Left ventricle myocardium inferior (tissue), 1 donor: ENCODE data around the gene ABCA5. TPM values are rescaled to one million over a fixed set of nuclear protein-coding genes. Genes with fewer than 3 reads are reported as not detected.

Experiments
- DNase-seq: peaks from one replicate; pipeline ENCODE4 v3.0.0-alpha.2; 2020
- H3K27ac ChIP-seq: fragments of 200-600 bp; replicated peaks from 2 replicates; pipeline ENCODE4 v1.8.0; 2021
- H3K27me3 ChIP-seq: fragments of 200-600 bp; 2 replicates; pipeline ENCODE4 v1.8.0; 2021; ENCODE audit warnings: low read depth
- H3K36me3 ChIP-seq: fragments of 200-600 bp; 2 replicates; pipeline ENCODE4 v1.8.0; 2021
- H3K4me1 ChIP-seq: fragments of 200-600 bp; 2 replicates; pipeline ENCODE4 v1.8.0; 2021
- H3K4me3 ChIP-seq: fragments of 200-600 bp; 2 replicates; pipeline ENCODE4 v1.8.0; 2021; ENCODE audit warnings: mild to moderate bottlenecking, moderate library complexity
- H3K9me3 ChIP-seq: fragments of 200-600 bp; replicated peaks from 2 replicates; pipeline ENCODE4 v1.8.0; 2021
- CTCF ChIP-seq: fragments of 200-600 bp; IDR thresholded peaks from 2 replicates; pipeline ENCODE4 v1.8.0; 2021; ENCODE audit warnings: antibody characterized with exemption, mild to moderate bottlenecking, borderline replicate concordance
- intact Hi-C: fragments of 100-400 bp; cut with micrococcal nuclease; formaldehyde crosslinking; loops from one replicate; pipeline ENCODE4 v1.11.0; 2022
- total RNA-seq: library from RNA; stranded (reverse); fragmentation: NEBNext Ultra II Directional; extraction: Animal tissue kit (Norgen Biotek cat#: 25700); gene quantifications from one replicate; pipeline ENCODE4 v1.2.1, GENCODE V29; 2021
- donor health status: DM: no; HTN: yes; CAD: no; lungs with severe emphysema.

ABCA5 gene
- total RNA-seq, 1 donor from 2014 or later: 17.1 TPM

GRCh38 chr17:69350911-69351310 is 24.0 kb upstream of the ABCA5 start:
- Histone ChIP-seq H3K36me3 (no peaks in the 10 kb centered on the region), H3K9me3 (no peaks in the 10 kb centered on the region), H3K4me3 (no peak overlapping the region), H3K27ac (no peak overlapping the region), H3K27me3 (no peaks in the 10 kb centered on the region), H3K4me1 (no peaks in the 10 kb centered on the region)
- intact Hi-C loops: no loop called here
- TF ChIP-seq CTCF: no peak
- DNase-seq: no peak

- no peaks in the 10 kb centered on the region for H3K36me3 ChIP-seq
- no peak for DNase-seq
- no peak overlapping the region for H3K27ac ChIP-seq
- no peak for TF ChIP-seq CTCF
- no peaks in the 10 kb centered on the region for H3K27me3 ChIP-seq
- H3K9me3 ChIP-seq: no peaks in the 10 kb centered on the region
- H3K4me3 ChIP-seq: no peak overlapping the region
- no peaks in the 10 kb centered on the region for H3K4me1 ChIP-seq
- intact Hi-C loops: no loop called here
These were observed 21.5 kb upstream of the ABCA5 start for GRCh38 chr17:69348429-69348828.

GRCh38 chr17:69346766-69347165 is 19.8 kb upstream of the ABCA5 start:
- Histone ChIP-seq H3K27ac (no peak overlapping the region), H3K4me3 (no peak overlapping the region), H3K4me1 (no peaks in the 10 kb centered on the region), H3K27me3 (no peaks in the 10 kb centered on the region), H3K36me3 (no peaks in the 10 kb centered on the region), H3K9me3 (no peaks in the 10 kb centered on the region)
- intact Hi-C loops: no loop called here
- no peak for TF ChIP-seq CTCF
- DNase-seq: no peak

- no peak for DNase-seq
- intact Hi-C loops: no loop called here
- Histone ChIP-seq H3K27me3 (no peaks in the 10 kb centered on the region), H3K4me3 (no peak overlapping the region), H3K4me1 (no peaks in the 10 kb centered on the region), H3K36me3 (no peaks in the 10 kb centered on the region), H3K27ac (no peak overlapping the region), H3K9me3 (no peaks in the 10 kb centered on the region)
- no peak for TF ChIP-seq CTCF
These were observed 18.0 kb upstream of the ABCA5 start for GRCh38 chr17:69344939-69345338.

GRCh38 chr17:69342896-69343644 is 16.1 kb upstream of the ABCA5 start:
- no peak for DNase-seq
- H3K4me1 ChIP-seq: no peaks in the 10 kb centered on the region
- no peaks in the 10 kb centered on the region for H3K9me3 ChIP-seq
- H3K36me3 ChIP-seq: no peaks in the 10 kb centered on the region
- TF ChIP-seq CTCF: no peak
- H3K27me3 ChIP-seq: no peaks in the 10 kb centered on the region
- intact Hi-C loops: no loop called here
- no peak overlapping the region for H3K27ac ChIP-seq
- no peak overlapping the region for H3K4me3 ChIP-seq
